ENCODE measurements around the gene RANGRF.
"Not testable (repeated sequence)": the region's sequence is repeated elsewhere in the genome, so short reads cannot be mapped to it uniquely, and the experiment has no call there.

Gene RANGRF, protein sequence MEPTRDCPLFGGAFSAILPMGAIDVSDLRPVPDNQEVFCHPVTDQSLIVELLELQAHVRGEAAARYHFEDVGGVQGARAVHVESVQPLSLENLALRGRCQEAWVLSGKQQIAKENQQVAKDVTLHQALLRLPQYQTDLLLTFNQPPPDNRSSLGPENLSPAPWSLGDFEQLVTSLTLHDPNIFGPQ

DNA sequence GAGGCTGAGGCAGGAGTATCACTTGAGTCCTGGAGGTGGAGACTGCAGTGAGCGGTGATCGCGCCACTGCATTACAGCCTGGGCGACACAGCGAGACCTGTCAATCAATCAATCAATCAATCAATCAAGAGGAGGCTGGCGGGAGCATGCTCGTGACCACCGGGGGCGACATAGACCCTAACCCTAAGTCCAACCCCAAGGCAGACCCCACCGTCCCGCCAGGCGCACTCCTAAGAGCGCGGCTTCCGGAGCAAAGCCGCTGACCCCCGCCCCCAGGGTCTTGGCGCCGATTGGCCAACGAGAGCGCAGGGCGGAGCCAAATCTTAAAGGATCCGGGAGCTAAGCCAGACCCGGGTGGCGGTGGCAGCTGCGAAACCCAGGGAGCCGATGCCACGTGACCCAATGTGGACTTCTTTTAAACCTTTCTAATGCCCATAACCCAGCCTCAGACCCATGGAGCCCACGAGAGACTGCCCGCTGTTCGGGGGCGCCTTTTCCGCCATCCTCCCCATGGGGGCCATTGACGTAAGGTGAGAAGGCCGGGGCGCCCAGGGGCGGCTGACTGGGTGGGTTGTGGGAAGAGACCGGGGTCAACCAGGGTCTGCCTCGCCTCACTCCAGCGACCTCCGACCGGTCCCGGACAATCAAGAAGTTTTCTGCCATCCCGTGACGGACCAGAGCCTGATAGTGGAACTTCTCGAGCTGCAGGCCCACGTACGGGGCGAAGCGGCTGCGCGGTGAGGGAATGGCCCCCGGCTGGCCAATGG, at the start of gene RANGRF:
RANGRF (plus strand) TSS at position 335 of the 767 bp plus-strand sequence; CDS start at position 454, 119 bp downstream.
- no peak for DNase-seq

DNA sequence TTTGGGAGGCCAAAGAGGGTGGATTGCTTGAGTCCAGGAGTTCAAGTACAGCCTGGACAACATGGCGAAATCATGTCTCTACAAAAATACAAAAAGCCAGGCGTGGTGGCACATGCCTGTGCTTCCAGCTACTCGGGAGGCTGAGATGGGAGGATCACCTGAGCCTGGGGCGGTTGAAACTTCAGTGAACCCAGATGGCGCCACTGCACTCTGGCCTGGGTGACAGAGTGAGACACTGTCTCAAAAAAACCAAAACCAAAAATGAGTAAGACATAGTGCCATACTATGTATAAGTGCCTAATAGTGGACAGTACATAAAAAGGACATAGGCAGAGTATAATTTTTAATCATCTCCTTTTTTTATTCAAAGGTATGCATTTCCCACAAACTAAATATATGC, 44.6 kb upstream of the RANGRF start:
- no peak for DNase-seq

- DNase-seq = no peak
Observed at GRCh38 chr17:8244768-8245167, 43.7 kb upstream of the RANGRF start.

DNA sequence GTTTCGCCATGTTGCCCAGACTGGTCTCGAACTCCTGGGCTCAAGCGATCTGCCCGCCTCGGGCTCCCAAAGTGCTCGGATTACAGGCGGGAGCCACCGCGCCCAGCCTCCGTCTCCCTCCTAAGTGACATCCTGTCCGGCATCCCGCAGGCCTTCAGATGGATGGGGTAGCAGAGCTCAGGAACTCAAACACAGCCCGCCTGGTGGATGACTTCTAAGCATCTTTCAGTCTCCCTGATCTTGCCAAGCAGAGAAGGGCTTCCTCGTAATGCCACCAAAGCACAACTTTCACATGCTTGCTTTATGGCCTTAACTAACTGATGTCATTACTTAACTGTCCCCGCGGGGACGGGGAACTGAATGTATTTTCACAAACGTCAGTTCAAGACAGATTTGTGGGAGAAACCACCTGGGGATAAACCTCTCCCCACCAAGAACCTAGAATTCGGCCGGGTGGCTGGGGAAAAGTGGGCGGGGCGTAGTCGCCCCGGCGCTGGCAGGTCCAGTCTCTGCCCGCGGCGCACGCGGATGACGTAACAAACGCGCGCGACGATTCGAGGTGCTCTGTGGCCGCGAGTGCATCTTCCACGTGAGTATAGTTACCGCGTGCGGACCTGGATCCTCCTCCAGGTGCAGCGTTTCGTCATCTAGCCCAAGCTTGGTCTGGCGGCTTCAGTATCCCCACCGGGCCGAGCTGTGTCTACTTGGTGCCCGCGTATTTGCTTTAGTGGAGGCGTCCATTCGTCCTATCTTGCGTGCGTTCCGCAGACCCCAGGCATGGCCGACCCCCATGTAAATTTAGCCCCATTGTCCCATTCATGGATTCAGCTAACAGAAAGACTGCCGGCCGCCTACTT, 39.5 kb upstream of the RANGRF start, which contains the start of gene PFAS:
PFAS (plus strand) TSS at position 539 of the 857 bp plus-strand sequence. CDS start 4,649 bp downstream, outside the sequence.
- no peak for DNase-seq

- DNase-seq = no peak
Observed at GRCh38 chr17:8249621-8250500, 38.6 kb upstream of the RANGRF start.

DNA sequence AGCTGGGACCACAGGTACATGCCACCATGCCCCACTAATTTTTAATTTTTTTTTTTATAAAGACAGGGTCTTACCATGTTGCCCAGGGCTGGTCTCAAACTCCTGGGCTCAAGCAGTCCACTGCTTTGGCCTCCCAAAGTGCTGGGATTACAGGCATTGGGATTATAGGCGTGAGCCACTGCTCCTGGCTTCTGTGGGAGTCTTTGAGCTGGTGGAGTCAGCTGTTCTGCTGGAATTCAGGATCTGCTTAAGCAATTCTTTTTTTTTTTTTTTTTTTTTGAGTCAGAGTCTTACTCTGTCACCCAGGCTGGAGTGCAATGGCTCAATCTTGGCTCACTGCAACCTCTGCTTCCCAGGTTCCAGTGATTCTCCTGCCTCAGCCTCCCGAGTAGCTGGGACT, 37.1 kb upstream of the RANGRF start:
- DNase-seq = not testable (repeated sequence)

DNA sequence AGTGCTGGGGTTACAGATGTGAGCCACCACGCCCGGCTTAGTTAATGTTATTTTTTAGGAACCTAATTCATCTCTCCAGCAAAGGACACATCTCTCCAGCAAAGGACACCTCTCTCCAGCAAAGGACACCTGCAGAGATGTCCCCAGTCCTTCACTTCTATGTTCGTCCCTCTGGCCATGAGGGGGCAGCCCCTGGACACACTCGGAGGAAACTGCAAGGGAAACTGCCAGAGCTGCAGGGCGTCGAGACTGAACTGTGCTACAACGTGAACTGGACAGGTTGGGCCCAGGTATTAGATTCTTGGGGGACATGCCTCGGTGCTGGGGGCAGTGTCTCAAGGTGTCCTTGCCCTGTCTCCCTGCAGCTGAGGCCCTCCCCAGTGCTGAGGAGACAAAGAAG, 34.7 kb upstream of the RANGRF start:
- no peak for DNase-seq

DNA sequence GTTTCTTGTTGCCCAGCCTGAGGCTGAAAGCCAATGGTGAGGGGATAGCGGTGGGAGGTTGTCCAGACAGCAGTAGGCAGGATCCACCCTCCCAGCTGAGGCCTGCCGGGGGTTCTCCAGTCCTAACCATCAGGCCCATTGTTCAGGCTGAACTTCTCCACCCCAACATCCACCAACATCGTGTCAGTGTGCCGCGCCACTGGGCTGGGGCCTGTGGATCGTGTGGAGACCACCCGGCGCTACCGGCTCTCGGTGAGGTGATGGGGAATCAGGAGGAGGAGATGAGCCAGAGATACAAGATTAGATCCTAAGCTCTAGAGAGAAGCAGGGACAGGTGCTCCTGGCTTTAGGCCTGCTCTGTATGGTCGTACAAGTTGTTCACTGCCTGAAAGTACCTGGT, 33.6 kb upstream of the RANGRF start:
- DNase-seq = no peak

GRCh38 chr17:8255499-8255898, 33.0 kb upstream of the RANGRF start:
- no peak for DNase-seq

GRCh38 chr17:8256291-8256690, 32.2 kb upstream of the RANGRF start:
- DNase-seq = no peak

- DNase-seq = no peak
Observed at GRCh38 chr17:8256691-8257090, 31.8 kb upstream of the RANGRF start.

- no peak for DNase-seq
Observed at GRCh38 chr17:8257801-8258200, 30.7 kb upstream of the RANGRF start.

DNA sequence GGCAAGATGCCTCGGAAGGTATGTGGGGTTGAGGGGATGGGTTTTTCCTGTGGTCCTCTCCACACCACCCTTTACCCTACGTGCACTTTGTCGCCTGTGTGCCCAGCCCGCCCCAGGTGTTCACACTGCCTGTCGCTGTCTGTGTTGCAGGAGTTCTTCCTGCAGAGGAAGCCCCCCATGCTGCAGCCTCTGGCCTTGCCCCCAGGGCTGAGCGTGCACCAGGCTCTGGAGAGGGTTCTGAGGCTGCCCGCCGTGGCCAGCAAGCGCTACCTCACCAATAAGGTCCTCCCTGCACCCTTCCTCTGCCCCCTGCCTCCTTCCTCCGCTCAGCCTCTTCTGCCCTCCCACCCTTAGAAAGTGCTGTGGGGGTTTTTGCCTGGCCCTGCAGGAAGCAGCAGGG, 24.1 kb upstream of the RANGRF start:
- DNase-seq = no peak

- no peak for DNase-seq
Observed at GRCh38 chr17:8264836-8265542, 23.5 kb upstream of the RANGRF start.

DNA sequence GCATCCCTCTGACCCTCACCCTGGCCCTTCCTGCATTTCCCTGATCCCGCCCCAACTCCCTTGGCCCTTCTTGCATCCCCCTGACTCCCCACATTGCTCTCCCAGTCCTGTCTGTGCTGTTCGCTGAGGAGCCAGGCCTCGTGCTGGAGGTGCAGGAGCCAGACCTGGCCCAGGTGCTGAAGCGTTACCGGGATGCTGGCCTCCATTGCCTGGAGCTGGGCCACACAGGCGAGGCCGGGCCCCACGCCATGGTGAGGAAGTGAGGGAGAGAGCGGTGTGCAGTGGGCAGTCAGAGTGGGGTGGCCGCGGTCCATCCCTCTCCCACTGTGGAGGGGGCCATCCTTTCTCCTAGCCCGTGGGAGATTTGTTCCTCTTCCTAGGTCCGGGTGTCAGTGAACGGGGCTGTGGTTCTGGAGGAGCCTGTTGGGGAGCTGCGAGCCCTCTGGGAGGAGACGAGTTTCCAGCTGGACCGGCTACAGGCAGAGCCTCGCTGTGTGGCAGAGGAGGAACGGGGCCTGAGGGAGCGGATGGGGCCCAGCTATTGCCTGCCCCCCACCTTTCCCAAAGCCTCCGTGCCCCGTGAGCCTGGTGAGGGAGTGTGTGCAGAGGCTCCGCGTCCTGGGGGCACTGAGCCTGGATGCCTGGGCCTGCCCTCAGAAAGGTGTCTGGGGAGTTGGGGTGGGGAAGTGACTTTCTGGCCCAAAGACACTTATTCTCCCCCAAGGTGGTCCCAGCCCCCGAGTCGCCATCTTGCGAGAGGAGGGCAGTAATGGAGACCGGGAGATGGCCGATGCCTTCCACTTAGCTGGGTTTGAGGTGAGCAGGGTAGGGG, 21.6 kb upstream of the RANGRF start:
- no peak for DNase-seq

DNA sequence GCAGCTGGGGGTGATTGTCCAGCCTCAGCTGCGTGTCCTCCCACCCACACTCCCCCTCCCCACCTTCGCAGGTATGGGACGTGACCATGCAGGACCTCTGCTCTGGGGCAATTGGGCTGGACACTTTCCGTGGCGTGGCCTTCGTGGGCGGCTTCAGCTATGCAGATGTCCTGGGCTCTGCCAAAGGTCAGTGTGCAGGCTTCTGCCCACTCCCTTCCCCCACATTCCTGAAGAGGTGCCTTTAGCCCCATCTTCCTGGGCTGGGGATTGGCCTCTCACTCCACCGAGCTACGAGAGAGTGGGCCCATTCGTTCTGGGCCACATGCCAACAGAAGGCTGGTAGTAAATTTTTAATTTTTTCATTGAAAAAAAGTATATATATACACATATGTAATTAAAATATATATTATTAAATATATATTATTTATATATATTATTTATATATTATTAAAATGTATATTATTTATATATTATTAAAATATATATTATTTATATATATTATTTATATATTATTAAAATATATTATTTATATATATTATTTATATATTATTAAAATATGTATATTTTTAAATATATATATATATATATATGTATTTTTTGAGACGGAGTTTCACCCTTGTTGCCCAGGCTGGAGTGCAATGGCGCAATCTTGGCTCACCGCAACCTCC, 20.9 kb upstream of the RANGRF start:
- no peak for DNase-seq

- no peak for DNase-seq
Observed at GRCh38 chr17:8268550-8269298, 19.7 kb upstream of the RANGRF start.

DNA sequence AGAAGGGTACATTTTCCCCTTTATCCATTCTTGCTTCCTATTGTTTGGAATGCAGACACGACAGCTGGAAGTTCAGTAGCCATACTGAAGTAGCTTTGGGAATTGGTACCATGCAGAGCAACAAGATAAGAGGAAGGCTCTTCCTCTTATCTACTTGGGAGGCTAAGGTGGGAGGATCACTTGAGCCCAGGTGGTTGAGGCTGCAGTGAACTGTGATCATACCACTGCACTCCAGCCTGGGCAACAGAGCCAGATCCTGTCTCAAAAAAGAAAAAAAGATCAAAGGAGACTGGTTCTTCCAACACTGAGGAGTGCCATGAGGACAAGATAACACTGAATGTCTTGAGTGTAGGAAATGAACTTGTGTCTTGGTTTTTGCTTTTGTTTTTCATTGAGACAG, 16.0 kb upstream of the RANGRF start:
- no peak for DNase-seq

DNA sequence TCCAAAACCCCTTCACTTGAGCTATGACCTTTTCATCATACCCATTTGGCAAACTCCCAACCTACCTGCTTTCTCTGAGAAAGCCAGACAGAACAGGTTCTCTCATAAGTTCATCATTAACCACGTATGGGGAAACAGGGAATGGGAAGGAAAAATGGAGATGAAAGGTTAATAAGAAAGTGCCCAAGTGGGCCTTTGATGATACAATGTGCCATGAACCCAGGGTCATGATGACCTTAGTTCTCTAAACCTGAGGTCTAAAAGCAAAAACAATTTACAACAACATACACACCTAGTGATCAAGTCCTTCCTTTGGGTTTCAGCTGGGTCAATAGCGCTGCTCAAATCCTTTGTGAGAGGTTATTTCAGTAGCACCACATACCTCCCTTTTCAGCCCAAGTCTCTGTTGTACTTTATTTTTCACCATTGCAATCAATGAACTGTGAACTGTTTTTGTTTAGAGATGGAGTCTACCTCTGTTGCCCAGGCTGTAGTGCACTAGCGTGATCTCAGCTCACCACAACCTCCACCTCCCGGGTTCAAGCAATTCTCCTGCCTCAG, 14.5 kb upstream of the RANGRF start:
- DNase-seq = no peak
